Nucleus accumbens (tissue), 56 donors: ENCODE results near the gene STPG1.
A peak's percentile ranks its signal among the peaks of the same experiment; 100 is the strongest.

ENCODE experiments used
- DNase-seq, 56 donors: peaks; one replicate each; lab custom pipeline; 2025; lab: John Stamatoyannopoulos, UW

The STPG1 gene

DNA sequence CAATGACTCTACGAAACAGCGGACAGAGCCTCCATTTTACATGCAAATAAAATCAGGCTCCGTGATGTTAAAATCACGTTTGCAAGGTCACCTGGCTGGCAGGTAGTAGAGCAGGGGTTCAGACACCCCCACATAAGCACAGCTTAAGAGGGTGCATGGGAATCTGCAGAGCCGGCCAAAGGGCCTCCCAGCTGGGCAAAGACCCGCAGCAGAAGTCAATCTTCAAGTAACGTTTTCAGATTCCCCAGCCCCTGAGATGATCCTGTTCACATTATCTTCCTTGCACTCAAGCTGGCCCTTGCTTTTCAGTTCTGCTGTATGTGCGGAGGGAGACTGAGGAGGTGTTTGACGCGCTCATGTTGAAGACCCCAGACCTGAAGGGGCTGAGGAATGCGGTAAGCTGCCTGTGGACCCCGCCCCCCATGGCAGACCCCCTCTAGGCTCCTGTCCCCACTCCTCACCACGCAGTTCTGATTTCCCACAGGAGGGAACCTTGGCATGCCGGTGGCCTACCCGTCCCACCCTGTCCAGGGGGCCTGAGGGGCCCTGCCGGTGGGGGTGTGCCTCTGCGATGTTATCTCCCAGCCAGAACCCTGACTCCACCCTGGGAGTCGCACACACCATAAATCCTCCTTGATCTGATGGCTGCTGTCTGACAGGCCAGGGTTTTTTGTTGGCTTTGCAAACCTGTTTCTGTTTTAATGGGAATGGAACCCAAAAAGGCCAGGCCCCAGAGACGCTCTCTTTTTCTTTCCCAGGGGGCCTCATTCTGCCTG lies 66.2 kb downstream of the STPG1 start:
- DNase-seq: no peak

GRCh38 chr1:24345334-24345733 lies 68.2 kb downstream of the STPG1 start:
- DNase-seq: no peak

DNA sequence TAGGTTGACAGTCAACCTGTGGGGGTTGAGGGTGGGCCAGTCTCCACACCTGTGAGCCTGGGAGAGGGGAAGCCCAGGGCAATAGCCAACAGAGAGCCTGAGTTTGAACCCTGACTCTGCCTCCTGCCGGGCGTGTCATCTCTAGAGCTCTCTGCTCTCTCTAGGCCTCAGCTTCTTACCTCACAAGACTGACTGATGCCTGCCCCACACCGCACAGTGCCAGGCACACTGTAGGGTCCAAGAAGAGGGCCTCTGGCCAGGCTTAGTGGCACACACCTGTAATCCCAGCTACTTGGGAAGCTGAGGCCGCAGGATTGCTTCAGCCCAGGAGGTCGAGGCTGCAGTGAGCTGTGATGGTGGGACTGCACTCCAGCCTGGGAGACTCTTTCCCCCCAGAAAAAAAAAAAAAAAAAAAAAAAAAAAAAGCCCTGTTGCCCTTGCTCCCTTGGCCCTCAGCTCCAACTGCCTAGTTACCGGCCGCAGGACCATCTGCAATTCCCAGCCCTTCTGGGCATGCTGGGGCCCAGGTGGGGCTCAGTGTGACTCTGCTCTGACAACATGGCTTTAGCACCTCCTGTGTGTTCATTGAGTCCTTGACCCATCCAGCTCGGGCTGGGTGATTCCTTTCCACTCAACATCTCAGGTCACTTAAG lies 69.4 kb downstream of the STPG1 start:
- no peak for DNase-seq

- DNase-seq: no peak
Measured at GRCh38 chr1:24343412-24344089, 70.0 kb downstream of the STPG1 start.

- DNase-seq: no peak
Measured at GRCh38 chr1:24341260-24341659, 72.3 kb downstream of the STPG1 start.

GRCh38 chr1:24340770-24341169 lies 72.8 kb downstream of the STPG1 start:
- DNase-seq: no peak

GRCh38 chr1:24339996-24340395 lies 73.6 kb downstream of the STPG1 start:
- DNase-seq: no peak

DNA sequence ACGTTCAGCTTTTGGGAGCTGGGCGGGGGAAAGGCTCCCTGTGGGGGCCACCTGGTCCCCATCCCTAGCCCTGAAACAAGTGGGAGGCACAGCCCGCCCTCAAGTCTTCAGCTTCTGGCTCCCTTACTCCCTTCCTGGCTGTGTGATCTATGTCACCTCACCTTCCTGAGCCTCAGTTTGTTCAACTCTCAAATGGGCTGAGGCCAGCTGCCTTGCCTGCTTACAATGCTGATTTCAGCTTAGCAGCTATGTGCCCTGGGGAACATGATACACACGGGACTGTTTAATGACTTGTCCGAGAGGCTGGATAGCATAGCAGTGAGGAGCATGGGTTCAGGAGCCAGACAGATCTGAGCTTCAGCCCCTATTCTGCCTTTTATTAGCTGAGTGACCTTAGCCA lies 75.1 kb downstream of the STPG1 start:
- DNase-seq: no peak

GRCh38 chr1:24337455-24337854 lies 76.1 kb downstream of the STPG1 start:
- DNase-seq: no peak

- no peak for DNase-seq
Measured at GRCh38 chr1:24336075-24336474, 77.5 kb downstream of the STPG1 start.

DNA sequence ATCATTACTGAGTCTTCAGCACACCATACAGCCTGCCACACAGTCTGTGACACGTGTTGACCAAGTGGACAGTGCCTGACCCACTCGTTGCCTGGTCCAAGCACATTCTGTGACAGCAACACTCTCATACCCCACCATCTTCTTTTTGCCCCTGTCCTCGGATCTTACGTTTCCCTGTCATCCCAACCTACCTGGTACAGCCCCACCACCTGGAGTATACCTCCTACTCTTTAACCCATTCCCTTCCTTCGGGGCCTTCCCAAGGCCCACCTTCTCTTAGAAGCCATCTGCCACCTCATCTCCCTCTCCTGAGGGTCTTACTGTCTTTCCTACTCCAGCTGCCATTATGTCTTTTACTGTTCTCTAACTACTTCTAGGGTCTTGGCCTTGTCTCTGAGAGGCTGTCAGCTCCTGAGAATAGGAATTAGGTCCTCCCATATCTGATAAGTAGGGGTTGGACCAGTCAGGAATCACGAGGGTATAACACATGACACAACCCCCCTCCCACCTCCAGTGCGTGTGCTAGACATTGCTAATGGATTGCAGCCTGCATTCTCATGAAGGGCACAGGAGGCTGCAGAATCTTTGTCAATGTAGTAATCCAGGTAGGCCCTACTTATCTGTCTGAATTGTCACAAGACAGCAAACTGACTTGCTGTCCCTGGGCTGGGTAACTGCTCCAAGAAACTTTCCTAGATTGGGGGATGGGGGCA lies 81.5 kb downstream of the STPG1 start:
- DNase-seq: no peak

- DNase-seq: no peak
Measured at GRCh38 chr1:24329797-24330543, 83.6 kb downstream of the STPG1 start.

DNA sequence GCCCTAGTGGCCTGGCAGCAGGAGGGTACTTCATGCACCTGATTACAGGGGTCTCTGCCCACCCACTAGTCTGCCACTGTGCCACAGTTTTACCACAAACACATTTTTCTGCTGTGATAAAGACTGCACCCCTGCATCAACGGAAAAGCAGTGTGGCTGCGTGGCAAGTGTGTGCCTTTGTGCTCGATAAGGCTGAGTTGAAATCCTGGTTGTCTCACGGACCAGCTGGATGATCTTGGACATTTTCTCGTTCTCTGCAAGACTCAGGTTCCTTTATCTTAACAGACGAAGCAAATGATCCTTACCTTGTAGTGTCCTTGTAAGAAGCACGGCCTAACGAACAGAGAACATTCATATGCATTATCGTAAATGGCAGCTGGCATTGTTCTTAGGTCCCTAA lies 84.3 kb downstream of the STPG1 start:
- DNase-seq: no peak

- no peak for DNase-seq
Measured at GRCh38 chr1:24327891-24328290, 85.7 kb downstream of the STPG1 start.

DNA sequence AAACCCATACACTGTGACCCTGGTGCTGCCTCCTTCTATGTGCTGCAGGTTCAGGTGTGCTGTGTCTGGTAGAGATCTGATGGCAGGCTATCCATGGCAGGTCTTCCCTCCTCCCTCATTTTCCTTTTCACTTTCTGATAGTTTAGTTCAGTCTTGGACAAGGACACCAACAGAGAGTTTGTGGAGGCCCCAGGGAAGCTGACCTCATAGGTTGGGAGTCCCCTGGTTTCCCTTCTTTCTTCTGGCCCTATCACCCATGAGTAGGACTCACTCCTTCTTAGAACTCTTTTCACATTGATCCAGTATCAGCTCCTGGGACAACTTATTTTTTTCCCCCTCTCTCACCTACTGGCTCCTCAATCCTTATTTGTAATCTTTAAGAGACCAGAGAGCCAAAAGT lies 86.1 kb downstream of the STPG1 start:
- no peak for DNase-seq

GRCh38 chr1:24325587-24326449 lies 87.8 kb downstream of the STPG1 start:
- no peak for DNase-seq

DNA sequence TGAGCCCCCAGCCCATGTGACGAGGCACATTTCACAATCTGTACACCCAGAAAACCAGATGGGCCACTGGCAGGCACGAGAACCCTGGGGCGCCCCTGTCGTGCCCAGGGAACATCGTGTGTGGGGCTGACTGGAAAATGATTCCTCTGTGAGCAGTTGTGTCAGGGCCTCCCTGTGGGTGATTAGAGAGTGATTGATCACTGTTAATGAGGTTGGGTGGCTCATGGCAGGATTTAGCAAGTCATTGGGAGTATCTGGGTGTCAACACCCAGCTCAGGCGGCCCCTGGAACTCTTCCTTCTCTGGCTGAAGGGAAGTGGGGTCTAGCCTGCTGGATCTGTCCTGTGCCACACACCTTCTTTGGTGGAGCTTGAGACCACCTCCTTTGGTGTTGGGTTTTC lies 88.7 kb downstream of the STPG1 start:
- DNase-seq: no peak

DNA sequence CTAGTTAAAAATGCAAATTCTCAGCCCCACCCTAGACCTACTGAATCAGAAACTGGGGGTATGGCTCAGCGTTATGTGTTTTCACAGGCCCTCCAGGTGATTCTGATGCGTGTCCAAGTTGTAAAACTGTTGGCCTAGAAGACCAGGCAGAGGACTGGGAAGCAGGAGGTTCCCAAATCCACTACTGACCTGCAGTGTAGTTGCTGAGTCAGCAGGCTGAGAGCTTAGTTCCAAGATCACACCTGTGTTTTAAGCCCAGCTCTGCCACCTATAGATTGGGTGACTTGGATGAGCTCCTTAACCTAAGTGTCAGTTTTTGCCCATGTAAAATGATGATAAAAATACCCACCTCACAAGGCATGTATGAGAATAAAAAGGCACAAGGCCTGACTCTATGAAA lies 90.3 kb downstream of the STPG1 start:
- DNase-seq: no peak

- DNase-seq: peak in 6 of 56 donors; percentile 3 to 26 (median 13)
Measured at GRCh38 chr1:24322470-24323177, 91.0 kb downstream of the STPG1 start.
